ENCODE results near the gene PSMA5.

DNA sequence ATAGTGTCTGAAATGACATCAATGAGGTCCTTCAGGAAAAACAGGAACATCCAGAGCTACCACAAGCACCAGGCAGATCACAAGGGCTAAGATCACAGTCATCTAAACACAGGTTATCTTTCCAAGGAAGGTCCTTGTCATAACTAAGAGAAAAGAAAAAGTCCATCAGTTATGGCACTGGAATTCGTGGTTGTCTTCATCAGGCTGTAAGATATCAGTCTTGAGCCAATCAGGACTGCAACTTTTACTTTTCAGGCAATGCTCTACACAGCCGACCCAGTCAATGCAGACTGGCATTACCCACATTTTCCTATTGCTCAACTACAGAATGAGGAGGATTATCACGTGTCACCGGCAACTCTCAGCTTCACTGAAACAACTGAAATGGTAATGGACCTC is 54.9 kb downstream of the PSMA5 start:
- TF ChIP-seq, protein P1, sequence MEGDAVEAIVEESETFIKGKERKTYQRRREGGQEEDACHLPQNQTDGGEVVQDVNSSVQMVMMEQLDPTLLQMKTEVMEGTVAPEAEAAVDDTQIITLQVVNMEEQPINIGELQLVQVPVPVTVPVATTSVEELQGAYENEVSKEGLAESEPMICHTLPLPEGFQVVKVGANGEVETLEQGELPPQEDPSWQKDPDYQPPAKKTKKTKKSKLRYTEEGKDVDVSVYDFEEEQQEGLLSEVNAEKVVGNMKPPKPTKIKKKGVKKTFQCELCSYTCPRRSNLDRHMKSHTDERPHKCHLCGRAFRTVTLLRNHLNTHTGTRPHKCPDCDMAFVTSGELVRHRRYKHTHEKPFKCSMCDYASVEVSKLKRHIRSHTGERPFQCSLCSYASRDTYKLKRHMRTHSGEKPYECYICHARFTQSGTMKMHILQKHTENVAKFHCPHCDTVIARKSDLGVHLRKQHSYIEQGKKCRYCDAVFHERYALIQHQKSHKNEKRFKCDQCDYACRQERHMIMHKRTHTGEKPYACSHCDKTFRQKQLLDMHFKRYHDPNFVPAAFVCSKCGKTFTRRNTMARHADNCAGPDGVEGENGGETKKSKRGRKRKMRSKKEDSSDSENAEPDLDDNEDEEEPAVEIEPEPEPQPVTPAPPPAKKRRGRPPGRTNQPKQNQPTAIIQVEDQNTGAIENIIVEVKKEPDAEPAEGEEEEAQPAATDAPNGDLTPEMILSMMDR (conservative IDR thresholded peaks at IDR 0.05; ENCODE audit: low read length), result no peak
- TF ChIP-seq EZH2phosphoT487 (IDR thresholded peaks at IDR 0.05; ENCODE audit: borderline replicate concordance, low read depth, low read length), result no peak

Measured in OCI-LY7 (cell line).